SU-DHL-6 (cell line): Measurements from ENCODE around the gene FOXA1.

ENCODE experiments used
- EZH2phosphoT487 ChIP-seq: fragments of 200-600 bp; sonication (generic), shearing (Covaris generic); conservative IDR thresholded peaks from 2 replicates; pipeline ENCODE4 v1.6.1; 2018; ENCODE audit warnings: mild to moderate bottlenecking, antibody characterized with exemption, low read length, moderate library complexity, mixed read lengths
- TF ChIP-seq, protein P1 (sequence below): fragments of 200-600 bp; sonication (generic); IDR thresholded peaks from one replicate; pipeline ENCODE4 v1.5.1; 2017; ENCODE audit warnings: antibody characterized with exemption, mild to moderate bottlenecking, low read length, moderate library complexity; ENCODE audit not compliant: insufficient read depth, poor library complexity, severe bottlenecking

DNA sequence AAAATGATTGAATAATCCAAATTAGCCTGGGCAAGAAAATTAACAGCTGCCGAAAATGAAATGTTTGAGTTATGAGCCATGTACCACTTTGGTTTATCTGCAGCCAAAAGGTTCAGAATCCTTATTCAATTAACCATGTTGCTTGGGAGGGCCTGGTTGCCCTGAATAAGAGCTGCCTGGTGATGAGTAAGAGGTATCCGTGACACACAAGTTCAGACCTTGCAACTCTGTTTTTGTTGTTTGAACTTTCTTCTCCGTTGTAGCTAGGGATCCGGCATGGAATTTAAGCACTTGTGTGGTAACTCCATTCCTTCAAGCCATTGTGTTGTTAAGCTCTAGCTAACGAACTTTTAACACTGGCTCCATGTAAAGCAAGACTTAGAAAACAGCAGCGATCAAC lies 35.7 kb downstream of the FOXA1 start:
- TF ChIP-seq, protein P1, sequence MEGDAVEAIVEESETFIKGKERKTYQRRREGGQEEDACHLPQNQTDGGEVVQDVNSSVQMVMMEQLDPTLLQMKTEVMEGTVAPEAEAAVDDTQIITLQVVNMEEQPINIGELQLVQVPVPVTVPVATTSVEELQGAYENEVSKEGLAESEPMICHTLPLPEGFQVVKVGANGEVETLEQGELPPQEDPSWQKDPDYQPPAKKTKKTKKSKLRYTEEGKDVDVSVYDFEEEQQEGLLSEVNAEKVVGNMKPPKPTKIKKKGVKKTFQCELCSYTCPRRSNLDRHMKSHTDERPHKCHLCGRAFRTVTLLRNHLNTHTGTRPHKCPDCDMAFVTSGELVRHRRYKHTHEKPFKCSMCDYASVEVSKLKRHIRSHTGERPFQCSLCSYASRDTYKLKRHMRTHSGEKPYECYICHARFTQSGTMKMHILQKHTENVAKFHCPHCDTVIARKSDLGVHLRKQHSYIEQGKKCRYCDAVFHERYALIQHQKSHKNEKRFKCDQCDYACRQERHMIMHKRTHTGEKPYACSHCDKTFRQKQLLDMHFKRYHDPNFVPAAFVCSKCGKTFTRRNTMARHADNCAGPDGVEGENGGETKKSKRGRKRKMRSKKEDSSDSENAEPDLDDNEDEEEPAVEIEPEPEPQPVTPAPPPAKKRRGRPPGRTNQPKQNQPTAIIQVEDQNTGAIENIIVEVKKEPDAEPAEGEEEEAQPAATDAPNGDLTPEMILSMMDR: no peak
- TF ChIP-seq EZH2phosphoT487: no peak
